ENCODE measurements around the gene UAP1L1.

The UAP1L1 gene

GRCh38 chr9:137089232-137089947 lies 12.1 kb downstream of the UAP1L1 start:
- in situ Hi-C loops (cut with MboI; ENCODE audit: low sequenced_read_pairs) = no loop called here

- in situ Hi-C loops (cut with MboI; ENCODE audit: low sequenced_read_pairs) = no loop called here
These were observed 18.6 kb downstream of the UAP1L1 start for GRCh38 chr9:137095664-137096517.

- in situ Hi-C loops (cut with MboI; ENCODE audit: low sequenced_read_pairs) = no loop called here
These were observed 19.6 kb downstream of the UAP1L1 start for GRCh38 chr9:137096785-137097546.

GRCh38 chr9:137097761-137098462 lies 20.6 kb downstream of the UAP1L1 start:
- in situ Hi-C loops (cut with MboI; ENCODE audit: low sequenced_read_pairs) = no loop called here

DNA sequence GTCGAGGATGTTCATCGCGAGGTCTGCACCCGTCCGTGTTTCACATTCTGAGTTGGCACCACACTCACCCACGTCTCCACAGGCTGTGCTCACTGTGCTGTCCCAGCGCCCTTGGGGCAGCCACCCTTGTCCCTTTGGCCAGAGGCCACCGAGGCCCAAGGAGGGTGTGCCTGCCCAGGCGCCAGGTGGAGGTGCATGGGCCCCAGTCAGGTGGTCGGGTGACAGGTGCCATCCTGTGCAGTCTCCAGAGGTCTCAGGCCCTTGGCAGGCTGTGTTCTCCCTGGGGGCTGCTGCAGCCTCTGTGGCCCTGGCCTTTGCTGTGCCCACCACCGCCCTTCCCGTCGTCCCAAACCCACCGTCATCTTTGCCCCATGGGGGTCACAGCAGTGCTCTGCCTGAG lies 21.9 kb downstream of the UAP1L1 start:
- in situ Hi-C loops (cut with MboI; ENCODE audit: low sequenced_read_pairs) = no loop called here

GRCh38 chr9:137103206-137103999 lies 26.1 kb downstream of the UAP1L1 start:
- in situ Hi-C loops (cut with MboI; ENCODE audit: low sequenced_read_pairs) = no loop called here

- in situ Hi-C loops (cut with MboI; ENCODE audit: low sequenced_read_pairs) = no loop called here
These were observed 28.7 kb downstream of the UAP1L1 start for GRCh38 chr9:137105814-137106661.

DNA sequence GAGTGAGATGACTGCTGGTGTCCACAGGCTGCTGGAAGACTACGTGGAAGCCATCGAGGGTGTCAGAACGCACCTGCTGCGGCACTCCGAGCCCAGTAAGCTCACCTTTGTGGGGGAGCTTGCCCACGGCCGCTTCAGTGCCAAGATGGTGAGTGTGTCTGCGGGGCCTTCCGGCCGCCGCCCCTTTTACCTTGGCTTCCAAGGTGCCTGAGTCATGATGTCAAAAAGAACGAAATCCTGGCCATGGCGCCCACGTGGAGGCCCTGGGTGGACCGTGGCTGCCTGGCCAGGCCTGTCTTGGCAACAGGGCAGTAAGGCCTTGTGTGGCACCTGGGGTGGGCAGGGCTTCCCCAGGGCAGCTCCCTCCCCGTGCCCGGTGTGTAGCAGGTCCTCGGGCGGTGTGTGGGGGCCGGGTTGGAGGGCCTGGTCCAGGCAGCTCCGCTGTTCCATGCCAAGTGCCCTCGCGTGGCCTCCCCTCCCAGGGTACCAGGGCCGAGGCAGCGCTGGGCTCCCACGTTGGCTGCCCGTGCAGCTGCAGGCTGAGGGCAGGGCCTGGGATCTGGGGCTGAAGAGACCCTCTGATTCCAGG lies 29.4 kb downstream of the UAP1L1 start:
- in situ Hi-C loops (cut with MboI; ENCODE audit: low sequenced_read_pairs) = no loop called here

DNA sequence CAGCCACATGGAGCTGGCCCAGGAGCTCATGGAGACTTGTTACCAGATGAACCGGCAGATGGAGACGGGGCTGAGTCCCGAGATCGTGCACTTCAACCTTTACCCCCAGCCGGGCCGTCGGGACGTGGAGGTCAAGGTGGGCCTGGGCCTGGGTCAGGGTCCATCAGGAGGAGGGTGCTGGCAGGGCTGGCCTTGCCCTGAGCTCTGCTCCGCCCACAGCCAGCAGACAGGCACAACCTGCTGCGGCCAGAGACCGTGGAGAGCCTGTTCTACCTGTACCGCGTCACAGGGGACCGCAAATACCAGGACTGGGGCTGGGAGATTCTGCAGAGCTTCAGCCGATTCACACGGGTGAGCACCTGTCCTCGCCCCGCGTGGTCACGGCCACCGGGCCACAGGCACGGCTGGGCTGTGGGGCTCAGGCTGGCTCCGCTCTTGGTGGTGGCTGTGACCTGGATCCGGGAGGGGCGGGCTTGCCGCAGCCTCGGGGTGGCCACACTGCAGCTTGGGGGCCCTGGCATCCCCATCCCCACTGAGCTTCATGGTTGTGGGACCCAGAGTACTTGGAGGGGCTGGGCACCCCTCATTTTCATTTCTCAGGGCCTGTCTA lies 30.1 kb downstream of the UAP1L1 start:
- in situ Hi-C loops (cut with MboI; ENCODE audit: low sequenced_read_pairs) = no loop called here

DNA sequence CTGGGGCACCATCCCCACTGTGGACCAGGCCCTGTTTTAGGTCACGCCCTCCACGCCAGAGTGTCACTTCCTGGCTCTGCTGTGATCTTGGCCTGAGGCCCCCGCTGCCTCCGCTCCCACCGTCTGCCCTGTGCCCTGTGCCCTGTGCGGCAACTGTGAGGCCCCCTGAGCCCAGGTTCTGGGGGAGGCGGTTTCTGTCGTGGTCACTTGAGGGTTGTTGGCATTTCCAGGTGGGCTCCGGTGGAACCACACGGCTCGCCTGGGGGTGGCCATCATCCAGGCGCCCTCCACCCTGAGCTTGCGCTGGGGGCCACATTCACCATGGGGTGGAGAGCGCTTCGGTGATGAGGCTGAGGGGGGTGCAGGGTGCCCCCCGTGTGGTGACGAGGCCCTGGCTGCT lies 30.7 kb downstream of the UAP1L1 start:
- in situ Hi-C loops (cut with MboI; ENCODE audit: low sequenced_read_pairs) = no loop called here

- in situ Hi-C loops (cut with MboI; ENCODE audit: low sequenced_read_pairs) = no loop called here
These were observed 31.4 kb downstream of the UAP1L1 start for GRCh38 chr9:137108608-137109249.

DNA sequence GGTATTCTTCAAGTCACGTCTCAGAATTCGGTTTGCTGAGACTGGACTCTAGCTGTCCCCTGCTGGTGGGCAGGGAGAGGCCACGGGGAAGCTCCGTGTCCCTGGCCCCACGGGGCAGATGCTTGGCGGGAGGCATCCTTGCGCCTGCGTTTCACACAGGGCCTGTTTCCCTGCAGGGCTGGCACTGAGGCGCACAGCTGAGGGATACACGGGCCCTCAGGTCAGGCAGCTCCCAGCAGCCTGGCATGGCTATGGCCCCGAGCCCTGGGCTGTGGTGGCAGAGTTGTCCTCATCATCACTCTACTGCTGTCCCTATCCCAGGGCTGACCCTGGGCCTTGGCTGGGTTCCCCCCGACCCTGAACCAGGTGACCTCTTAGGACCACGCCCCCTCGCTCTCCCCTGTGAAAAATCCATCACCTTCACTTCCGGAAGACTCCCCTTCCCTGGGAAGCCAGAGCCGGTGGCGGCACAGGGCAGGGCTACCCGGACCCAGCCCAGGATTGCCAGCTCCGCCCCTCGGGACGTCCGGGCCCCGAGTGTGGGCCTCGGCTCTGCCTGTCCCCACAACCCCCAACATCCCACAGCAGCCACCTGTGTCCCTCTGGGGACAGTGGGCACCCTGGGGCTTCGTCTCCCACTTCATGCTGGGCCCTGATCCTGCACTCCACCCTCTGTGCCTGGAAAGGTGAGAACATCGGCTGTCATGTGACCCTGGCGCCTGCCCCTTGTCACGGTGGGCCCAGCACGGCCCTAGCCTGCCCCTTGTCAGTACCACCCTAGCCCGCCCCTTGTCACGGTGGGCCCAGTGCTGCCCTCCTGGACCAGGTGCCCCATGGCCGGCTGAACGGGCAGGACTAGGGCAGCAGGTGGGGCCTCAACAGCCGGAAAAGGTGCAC lies 32.2 kb downstream of the UAP1L1 start:
- in situ Hi-C loops (cut with MboI; ENCODE audit: low sequenced_read_pairs) = no loop called here

GRCh38 chr9:137110147-137110910 lies 33.0 kb downstream of the UAP1L1 start:
- in situ Hi-C loops (cut with MboI; ENCODE audit: low sequenced_read_pairs) = no loop called here

GRCh38 chr9:137110911-137111787 lies 33.8 kb downstream of the UAP1L1 start:
- in situ Hi-C loops (cut with MboI; ENCODE audit: low sequenced_read_pairs) = no loop called here
